ENCODE results near the gene IRGQ. TPM values are rescaled to one million over a fixed set of nuclear protein-coding genes. Genes with fewer than 3 reads are reported as not detected.

IRGQ gene
- total RNA-seq, 2 experiments from 2014 or later: 17.1 to 17.9 TPM

GRCh38 chr19:43534816-43535761 lies 60.8 kb downstream of the IRGQ start:
- POLR2A ChIA-PET: interaction anchor here (0.7 to 1.9 kb wide), 4 partner anchors 27 to 81 kb away, joined by 3 to 5 read pairs (median 4); partner anchors contain the start of genes IRGQ and ZNF576
- DNase-seq (peak; percentile 51), ATAC-seq (no peak)
- peaks cover 26% of the 10 kb centered on the region for H3K36me3 Mint-ChIP-seq (ENCODE audit: low read depth)
- peaks cover 13% of the 10 kb centered on the region for H3K4me1 Mint-ChIP-seq (ENCODE audit: low read depth)
- no peak for TF ChIP-seq CTCF (IDR thresholded peaks at IDR 0.05)
- intact Hi-C loops (cut with micrococcal nuclease): loop anchor here (10.0 kb wide), 1 partner anchor 60 kb away; the partner anchor contains the start of genes IRGQ and ZNF576
- CTCF ChIA-PET: interaction anchor here (0.8 to 8.1 kb wide), 10 partner anchors 10 to 88 kb away, joined by 3 to 75 read pairs (median 5); partner anchors contain the start of genes IRGQ and ZNF576
- no peak overlapping the region for H3K4me3 Mint-ChIP-seq
- H3K27me3 Mint-ChIP-seq: no peaks in the 10 kb centered on the region
- H3K27ac Mint-ChIP-seq: peak overlapping the region; percentile 50
- peaks cover 3% of the 10 kb centered on the region for H3K9me3 Mint-ChIP-seq

Other genes with a start within 250 kb of the IRGQ start
- gene CD177, start 242.4 kb downstream of the IRGQ start, total RNA-seq: not detected
- gene TEX101, start 181.2 kb downstream of the IRGQ start, total RNA-seq: not detected
- 1 to 10 TPM; 4.4 to 4.9 TPM for gene LYPD3, start 130.5 kb downstream of the IRGQ start, total RNA-seq
- gene PHLDB3, start 91.4 kb downstream of the IRGQ start, total RNA-seq: 10 to 100 TPM; 14.7 to 17.5 TPM
- 10 to 100 TPM; 50.9 to 57.1 TPM for gene ETHE1, start 68.9 kb downstream of the IRGQ start, total RNA-seq
- 1 to 10 TPM; 1.2 to 2.0 TPM for gene ZNF575, start 62.9 kb downstream of the IRGQ start, total RNA-seq
- 10 to 100 TPM; 29.4 to 32.4 TPM for gene XRCC1, start 20.6 kb downstream of the IRGQ start, total RNA-seq
- gene PINLYP, start 20.3 kb downstream of the IRGQ start, total RNA-seq: 10 to 100 TPM in 1 of 2 experiments, 1 to 10 TPM in 1; 9.7 to 12.3 TPM
- gene ZNF576, start 461 bp upstream of the IRGQ start, total RNA-seq: 10 to 100 TPM in 1 of 2 experiments, 1 to 10 TPM in 1; 8.8 to 12.2 TPM
- gene SRRM5, start 16.0 kb upstream of the IRGQ start, total RNA-seq: under 1 TPM; 0.41 to 0.54 TPM
- 10 to 100 TPM; 12.3 to 13.4 TPM for gene ZNF428, start 23.5 kb upstream of the IRGQ start, total RNA-seq
- gene CADM4, start 43.7 kb upstream of the IRGQ start, total RNA-seq: under 1 TPM; 0.22 to 0.38 TPM
- gene PLAUR, start 74.0 kb upstream of the IRGQ start, total RNA-seq: 10 to 100 TPM; 11.1 to 13.3 TPM
- gene IRGC, start 119.9 kb upstream of the IRGQ start, total RNA-seq: not detected
- 10 to 100 TPM; 48.9 to 53.1 TPM for gene SMG9, start 158.8 kb upstream of the IRGQ start, total RNA-seq
- gene KCNN4, start 184.8 kb upstream of the IRGQ start, total RNA-seq: 10 to 100 TPM; 49.5 to 49.6 TPM
- under 1 TPM; 0.51 to 0.61 TPM for gene LYPD5, start 206.3 kb upstream of the IRGQ start, total RNA-seq
- gene ZNF283, start 231.2 kb upstream of the IRGQ start, total RNA-seq: 1 to 10 TPM; 6.6 to 7.2 TPM

Measured in activated CD8-positive, alpha-beta T cell treated with anti-CD3 and anti-CD28 coated beads for 36 hours (primary cell).